Stimulated activated CD8-positive, alpha-beta memory T cell treated with anti-CD3 and anti-CD28 coated beads, Interleukin-7, amount 100 ng/mL, for 24 hours (primary cell): Measurements from ENCODE around the gene FTH1.
"Not testable (repeated sequence)": the region's sequence is repeated elsewhere in the genome, so short reads cannot be mapped to it uniquely, and the experiment has no call there.

Source experiments
- DNase-seq: peaks from one replicate; pipeline ENCODE4 v3.0.0-alpha.2; 2020; ENCODE audit warnings: low read depth

Gene FTH1

DNA sequence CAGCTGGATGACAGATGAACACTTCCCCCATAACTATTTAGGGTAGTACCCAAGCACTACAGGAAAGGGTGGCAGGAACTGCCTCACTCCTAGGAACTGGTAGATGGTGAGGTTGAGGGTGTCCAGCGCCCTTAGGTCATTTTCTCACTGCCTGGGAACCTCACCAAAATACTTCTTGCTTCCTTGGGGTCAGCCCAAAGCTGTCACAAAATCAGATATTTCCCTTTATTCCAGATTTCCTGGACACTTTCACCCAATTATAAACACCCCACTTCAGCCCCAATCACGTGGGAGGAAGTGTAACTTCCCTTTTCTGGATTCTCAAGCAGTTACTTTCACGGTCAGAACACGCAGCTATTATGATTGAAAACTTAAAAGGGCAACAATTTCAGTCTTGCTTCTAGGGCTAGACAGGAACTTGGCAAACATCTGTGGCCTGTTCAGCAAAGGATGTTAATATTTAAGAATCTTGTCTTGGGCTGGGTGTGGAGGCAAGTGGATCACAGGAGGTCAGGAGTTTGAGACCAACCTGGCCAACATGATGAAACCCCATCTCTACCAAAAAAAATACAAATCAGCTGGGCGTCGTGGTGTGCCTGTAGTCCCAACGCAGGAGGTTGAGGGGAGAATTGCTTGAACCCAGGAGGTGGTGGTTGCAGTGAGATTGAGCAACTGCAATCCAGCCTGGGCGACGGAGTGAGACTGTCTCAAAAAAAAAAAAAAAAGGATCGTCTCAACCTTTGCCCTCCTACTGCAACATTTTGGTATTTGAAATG is 4.0 kb downstream of the FTH1 start:
- DNase-seq: no peak

GRCh38 chr11:61963016-61963281 is 4.5 kb downstream of the FTH1 start:
- DNase-seq: no peak

GRCh38 chr11:61962213-61963015 is 5.0 kb downstream of the FTH1 start:
- DNase-seq: no peak

DNA sequence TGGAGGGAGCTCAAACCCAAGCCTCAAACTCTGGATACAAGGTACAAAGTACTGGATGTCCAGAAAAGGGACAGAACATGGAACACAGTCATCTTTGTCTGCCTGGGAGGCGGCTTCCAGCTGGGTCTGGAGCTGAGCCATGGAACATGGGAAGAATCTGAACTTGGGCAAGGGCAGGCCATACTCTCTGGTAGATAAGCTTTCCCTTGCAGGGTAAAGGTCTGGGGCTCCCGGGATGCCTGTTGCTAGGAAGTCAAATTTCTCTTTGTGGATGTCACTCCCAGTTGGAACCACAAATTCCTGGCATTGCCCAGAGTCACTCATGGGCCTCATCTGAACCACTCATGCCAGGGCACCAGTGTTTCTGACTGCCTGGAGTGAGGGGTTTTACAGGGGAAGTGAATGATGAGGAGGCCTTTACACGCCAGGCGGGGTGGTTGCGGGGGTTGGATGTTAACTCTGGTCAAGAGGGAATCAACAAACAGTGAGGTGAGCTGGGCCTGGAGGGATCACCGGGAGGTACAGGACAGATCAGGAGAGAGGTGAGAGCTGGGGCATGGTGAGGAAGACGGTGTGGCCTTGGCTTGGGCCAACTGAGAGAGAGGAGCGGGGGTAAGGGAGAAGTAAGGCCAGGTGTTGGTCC is 5.7 kb downstream of the FTH1 start:
- no peak for DNase-seq

GRCh38 chr11:61960532-61960931 is 6.9 kb downstream of the FTH1 start:
- no peak for DNase-seq

GRCh38 chr11:61959678-61960077 is 7.8 kb downstream of the FTH1 start:
- no peak for DNase-seq

- DNase-seq: no peak
Measured at GRCh38 chr11:61959114-61959513, 8.3 kb downstream of the FTH1 start.

- no peak for DNase-seq
Measured at GRCh38 chr11:61958590-61958989, 8.8 kb downstream of the FTH1 start.

DNA sequence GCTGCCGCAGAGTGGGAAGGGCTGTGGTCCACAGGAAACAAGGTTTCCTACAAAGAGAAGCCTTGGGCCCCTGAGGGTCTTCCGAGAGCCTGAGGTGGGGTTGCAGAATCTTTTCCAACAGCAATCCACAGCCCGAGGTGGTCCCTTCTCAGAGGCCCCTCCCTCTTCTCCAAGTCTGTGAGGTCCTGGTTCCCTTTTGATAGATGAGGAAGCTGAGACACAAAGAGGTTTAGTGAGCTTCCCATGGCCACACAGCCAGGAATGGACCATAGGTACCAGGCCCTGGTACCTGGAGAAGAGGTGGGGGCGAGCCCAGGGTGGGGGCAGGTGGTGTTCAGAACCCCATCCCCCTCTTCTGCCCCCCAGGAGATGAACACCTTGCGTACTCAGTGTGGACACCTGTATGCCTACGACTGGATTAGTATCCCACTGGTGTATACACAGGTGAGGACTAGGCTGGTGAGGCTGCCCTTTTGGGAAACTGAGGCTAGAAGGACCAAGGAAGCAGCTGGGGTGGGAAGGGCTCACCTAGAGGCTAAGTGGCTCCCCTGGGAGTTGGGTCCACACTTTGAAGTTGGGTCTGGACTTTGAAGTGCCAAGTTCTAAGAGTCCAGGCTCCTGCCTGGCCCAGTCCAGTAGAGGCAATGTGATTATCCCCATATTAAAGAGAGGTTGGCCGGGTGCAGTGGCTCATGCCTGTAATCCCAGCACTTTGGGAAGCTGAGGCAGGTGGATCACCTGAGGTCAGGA is 10.2 kb downstream of the FTH1 start:
- no peak for DNase-seq

- DNase-seq: no peak
Measured at GRCh38 chr11:61956191-61957020, 11.0 kb downstream of the FTH1 start.

- DNase-seq: no peak
Measured at GRCh38 chr11:61955422-61956135, 11.9 kb downstream of the FTH1 start.

DNA sequence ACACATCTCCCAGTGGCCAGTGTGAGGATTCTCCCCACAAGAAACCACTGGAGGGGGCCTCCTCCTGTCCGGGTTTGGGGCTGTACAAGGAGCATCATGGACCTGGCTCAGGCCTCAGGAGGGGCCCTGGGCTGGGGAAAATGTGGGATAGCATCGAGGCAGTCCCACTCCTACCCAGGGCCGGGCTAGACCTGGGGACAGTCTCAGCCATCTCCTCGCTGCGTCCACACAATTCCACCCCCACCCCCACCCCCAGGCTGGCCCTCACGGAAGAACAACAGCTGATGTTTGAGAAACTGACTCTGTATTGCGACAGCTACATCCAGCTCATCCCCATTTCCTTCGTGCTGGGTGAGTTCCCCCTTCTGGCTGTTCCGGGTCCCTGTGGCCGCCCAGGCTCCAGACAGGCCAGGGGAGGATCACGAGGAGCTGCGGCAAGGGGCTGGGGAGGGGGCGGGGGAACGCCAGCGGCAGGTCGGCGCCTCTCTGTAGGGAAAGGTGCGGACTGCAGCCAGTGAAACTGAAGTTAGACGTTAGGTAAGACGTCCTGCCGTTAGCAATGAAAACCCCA is 12.5 kb downstream of the FTH1 start:
- DNase-seq: no peak

GRCh38 chr11:61954106-61954850 is 13.2 kb downstream of the FTH1 start:
- no peak for DNase-seq

DNA sequence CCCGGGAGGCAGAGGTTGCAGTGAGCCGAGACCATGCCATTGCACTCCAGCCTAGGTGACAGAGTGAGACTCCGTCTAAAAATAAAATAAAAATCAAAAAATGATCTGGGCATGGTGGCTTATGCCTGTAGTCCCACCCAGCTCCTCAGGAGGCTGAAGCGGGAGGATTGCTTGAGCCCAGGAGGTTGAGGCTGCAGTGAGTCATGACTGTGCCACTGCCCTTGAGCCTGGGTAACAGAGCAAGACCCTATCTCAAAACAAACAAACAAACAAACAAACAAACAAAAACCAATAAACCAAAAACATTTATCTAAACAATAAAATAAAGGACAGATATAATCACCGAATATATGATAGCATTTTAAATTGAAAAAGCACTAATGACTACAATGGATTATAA is 13.8 kb downstream of the FTH1 start:
- not testable (repeated sequence) for DNase-seq

GRCh38 chr11:61952882-61953281 is 14.6 kb downstream of the FTH1 start:
- no peak for DNase-seq

- DNase-seq: no peak
Measured at GRCh38 chr11:61951484-61952135, 15.8 kb downstream of the FTH1 start.

DNA sequence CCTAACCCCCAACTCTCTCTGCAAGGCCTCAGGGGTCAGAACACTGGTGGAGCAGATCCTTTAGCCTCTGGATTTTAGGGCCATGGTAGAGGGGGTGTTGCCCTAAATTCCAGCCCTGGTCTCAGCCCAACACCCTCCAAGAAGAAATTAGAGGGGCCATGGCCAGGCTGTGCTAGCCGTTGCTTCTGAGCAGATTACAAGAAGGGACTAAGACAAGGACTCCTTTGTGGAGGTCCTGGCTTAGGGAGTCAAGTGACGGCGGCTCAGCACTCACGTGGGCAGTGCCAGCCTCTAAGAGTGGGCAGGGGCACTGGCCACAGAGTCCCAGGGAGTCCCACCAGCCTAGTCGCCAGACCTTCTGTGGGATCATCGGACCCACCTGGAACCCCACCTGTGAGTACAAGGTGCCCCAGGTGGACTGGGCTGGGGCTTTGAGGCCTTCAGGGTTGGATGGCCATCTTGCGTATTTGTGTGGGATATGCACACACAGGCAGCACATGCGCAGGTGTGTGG is 17.3 kb downstream of the FTH1 start, which contains the start of gene BEST1:
BEST1 (plus strand) TSS at position 317 of the 513 bp plus-strand sequence. CDS start 1,456 bp downstream, outside the sequence.
- no peak for DNase-seq

DNA sequence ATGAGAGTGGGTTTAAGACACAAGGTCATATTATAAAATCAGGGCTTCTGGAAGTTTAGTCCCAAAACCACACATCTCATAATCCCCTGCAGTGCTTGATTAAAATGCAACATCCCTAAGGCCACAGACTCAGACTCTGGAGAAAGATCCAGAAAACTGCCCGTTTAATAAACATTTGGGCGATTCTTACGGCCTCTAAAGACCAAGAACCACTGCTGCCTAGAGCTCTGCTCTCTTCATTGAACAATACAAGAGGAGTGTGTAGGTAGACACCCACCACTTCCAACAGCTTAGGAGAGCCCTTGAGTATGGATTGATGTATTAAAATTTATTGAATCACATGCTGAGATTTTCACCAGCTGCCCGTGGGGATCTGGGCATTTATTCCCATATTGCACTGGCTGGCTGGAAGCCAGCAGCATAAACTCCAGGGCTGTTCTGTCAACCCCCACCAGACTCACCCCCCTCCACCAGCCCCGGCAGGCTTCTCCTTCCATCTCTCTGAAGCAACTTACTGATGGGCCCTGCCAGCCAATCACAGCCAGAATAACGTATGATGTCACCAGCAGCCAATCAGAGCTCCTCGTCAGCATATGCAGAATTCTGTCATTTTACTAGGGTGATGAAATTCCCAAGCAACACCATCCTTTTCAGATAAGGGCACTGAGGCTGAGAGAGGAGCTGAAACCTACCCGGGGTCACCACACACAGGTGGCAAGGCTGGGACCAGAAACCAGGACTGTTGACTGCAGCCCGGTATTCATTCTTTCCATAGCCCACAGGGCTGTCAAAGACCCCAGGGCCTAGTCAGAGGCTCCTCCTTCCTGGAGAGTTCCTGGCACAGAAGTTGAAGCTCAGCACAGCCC is 18.0 kb downstream of the FTH1 start:
- DNase-seq: no peak
